Cardiac fibroblast (primary cell): ENCODE results near the gene PLXNA4.
A peak's percentile ranks its signal among the peaks of the same experiment; 100 is the strongest.

Source experiments
- DNase-seq, 2 donors: peaks; one replicate each; pipeline versions ENCODE4 v3.0.0 to v3.0.0-alpha.2; 2010; ENCODE audit warnings: low read depth in 2 of 2
- H3K4me3 ChIP-seq, 2 donors: replicated peaks in 1 of 2; 1 replicate in 1 of 2; 2 replicates in 1 of 2; pipeline ENCODE4 v1.5.1; 2011; ENCODE audit warnings: low read depth in 2 of 2, low read length in 2 of 2, mild to moderate bottlenecking in 2 of 2, moderate library complexity in 1 of 2
- CTCF ChIP-seq: IDR thresholded peaks from one replicate; pipeline ENCODE4 v1.5.1; 2011; ENCODE audit warnings: low read depth, mild to moderate bottlenecking, low read length, inconsistent platforms

The PLXNA4 gene

DNA sequence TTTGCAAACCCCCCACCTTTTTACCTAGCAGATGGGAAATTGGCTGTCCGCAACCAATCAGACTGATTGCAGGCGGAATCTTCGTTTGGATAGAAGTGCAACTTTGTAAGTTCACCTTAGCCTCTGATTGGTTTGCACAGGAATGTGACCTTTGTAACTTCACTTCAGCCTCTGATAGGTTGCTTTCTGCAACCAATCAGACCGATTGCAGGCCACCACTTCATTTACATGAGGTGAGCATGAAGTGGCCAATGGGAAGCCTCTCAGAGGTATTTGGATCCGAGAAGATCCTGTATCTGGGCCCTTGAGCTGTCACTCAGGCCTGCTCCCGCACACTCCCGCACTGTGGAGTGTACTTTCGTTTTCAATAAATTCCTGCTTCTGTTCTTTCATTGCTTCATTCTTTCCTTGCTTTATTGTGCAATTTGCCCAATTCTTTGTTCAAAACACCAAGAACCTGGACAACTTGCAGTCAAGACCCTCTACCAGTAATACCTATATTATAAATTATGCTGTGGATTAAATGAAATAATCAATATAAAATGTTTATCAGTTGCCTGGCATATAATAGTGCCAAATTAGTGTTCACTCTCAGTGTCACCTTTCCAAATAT, 491.4 kb downstream of the PLXNA4 start:
- peak; percentile 7 to 34 for DNase-seq
- H3K4me3 ChIP-seq: no peak overlapping the region
- no peak for TF ChIP-seq CTCF

GRCh38 chr7:132083537-132084123, 492.6 kb downstream of the PLXNA4 start:
- no peak for TF ChIP-seq CTCF
- no peak for DNase-seq
- no peak overlapping the region for H3K4me3 ChIP-seq

- TF ChIP-seq CTCF: no peak
- no peak for DNase-seq
- no peak overlapping the region for H3K4me3 ChIP-seq
Observed at GRCh38 chr7:132083126-132083525, 493.1 kb downstream of the PLXNA4 start.

DNA sequence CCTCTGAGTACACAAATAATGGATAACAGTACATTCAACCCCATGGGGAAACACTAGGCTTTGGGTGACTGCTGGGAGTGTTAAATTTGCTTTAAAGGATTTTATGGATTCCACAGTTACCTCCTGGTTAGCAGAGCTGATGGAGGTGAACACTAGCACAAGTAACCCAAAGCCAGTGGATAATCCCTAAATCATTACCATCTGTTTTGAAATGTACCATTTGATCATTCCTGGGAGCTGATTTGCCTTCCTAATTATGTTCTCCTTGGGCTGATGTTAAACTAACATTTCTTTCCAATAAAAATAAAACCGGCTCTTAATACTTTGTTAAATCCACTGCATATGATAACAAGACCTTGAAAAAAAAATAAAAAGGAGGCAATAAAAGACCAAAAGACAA, 493.9 kb downstream of the PLXNA4 start:
- TF ChIP-seq CTCF: no peak
- H3K4me3 ChIP-seq: no peak overlapping the region
- DNase-seq: no peak

GRCh38 chr7:132081686-132082085, 494.6 kb downstream of the PLXNA4 start:
- DNase-seq: no peak
- no peak overlapping the region for H3K4me3 ChIP-seq
- TF ChIP-seq CTCF: no peak

GRCh38 chr7:132080967-132081668, 495.2 kb downstream of the PLXNA4 start:
- no peak for TF ChIP-seq CTCF
- DNase-seq: peak; percentile 30 to 92
- no peak overlapping the region for H3K4me3 ChIP-seq
